GM23338 (cell line): ENCODE results near the gene PABPC1L. TPM values are rescaled to one million over a fixed set of nuclear protein-coding genes. Genes with fewer than 3 reads are reported as not detected.

Experiments used
- ATAC-seq: fragments of 200-7000 bp; cut with Tn5 transposase; 3 replicates; pipeline ENCODE4 v1.9.1; 2020
- DNase-seq: peaks from one replicate; pipeline ENCODE4 v3.0.0-alpha.2; 2015; ENCODE audit warnings: low spot score
- H2AFZ ChIP-seq: fragments of 200-600 bp; sonication (generic); 2 replicates; pipeline ENCODE4 v1.8.0; 2016; ENCODE audit warnings: antibody characterized with exemption, mild to moderate bottlenecking, moderate library complexity
- H3F3A ChIP-seq: fragments of 200-600 bp; sonication (generic); replicated peaks from 2 replicates; pipeline ENCODE4 v1.8.0; 2017; ENCODE audit warnings: antibody characterized with exemption, mixed run types, low read depth
- H3K27ac ChIP-seq: fragments of 200-600 bp; sonication (generic); 2 replicates; pipeline ENCODE4 v1.6.1; 2016; ENCODE audit warnings: low read depth
- H3K27me3 ChIP-seq: fragments of 200-600 bp; sonication (generic); 2 replicates; pipeline ENCODE4 v1.8.0; 2016; ENCODE audit warnings: mild to moderate bottlenecking, mixed run types, moderate library complexity; ENCODE audit not compliant: insufficient read depth
- H3K36me3 ChIP-seq: fragments of 200-600 bp; sonication (generic); 2 replicates; pipeline ENCODE4 v1.8.0; 2016; ENCODE audit warnings: mild to moderate bottlenecking; ENCODE audit not compliant: insufficient read depth
- H3K4me1 ChIP-seq: fragments of 200-600 bp; sonication (generic); 2 replicates; pipeline ENCODE4 v1.8.0; 2016; ENCODE audit warnings: mild to moderate bottlenecking, moderate library complexity; ENCODE audit not compliant: insufficient read depth
- H3K4me2 ChIP-seq: fragments of 200-600 bp; sonication (generic); 2 replicates; pipeline ENCODE4 v1.7.1; 2017; ENCODE audit warnings: mixed run types
- H3K4me3 ChIP-seq: fragments of 200-600 bp; sonication (generic); 2 replicates; pipeline ENCODE4 v1.6.1; 2016; ENCODE audit warnings: mixed run types
- H3K79me2 ChIP-seq: fragments of 200-600 bp; sonication (generic); replicated peaks from 2 replicates; pipeline ENCODE4 v1.8.0; 2017; ENCODE audit warnings: mild to moderate bottlenecking; ENCODE audit not compliant: insufficient read depth
- H3K9me2 ChIP-seq: fragments of 200-600 bp; sonication (generic); 2 replicates; pipeline ENCODE4 v1.8.0; 2017; ENCODE audit not compliant: insufficient read depth
- H4K20me1 ChIP-seq: fragments of 200-600 bp; sonication (generic); replicated peaks from 2 replicates; pipeline ENCODE4 v1.8.0; 2017; ENCODE audit warnings: mild to moderate bottlenecking; ENCODE audit not compliant: insufficient read depth
- H3K27ac Mint-ChIP-seq: 2 replicates; pipeline ENCODE4 v1.8.0; 2020; ENCODE audit warnings: inconsistent platforms, mild to moderate bottlenecking, moderate library complexity, mixed read lengths
- H3K27me3 Mint-ChIP-seq: 3 replicates; pipeline ENCODE4 v1.8.0; 2022; ENCODE audit warnings: low read depth, mild to moderate bottlenecking, moderate library complexity, mixed read lengths, inconsistent platforms; ENCODE audit not compliant: insufficient read depth, poor library complexity
- H3K36me3 Mint-ChIP-seq: 3 replicates; pipeline ENCODE4 v1.8.0; 2021; ENCODE audit warnings: low read depth, mild to moderate bottlenecking, inconsistent platforms, moderate library complexity, mixed read lengths
- H3K4me1 Mint-ChIP-seq: 3 replicates; pipeline ENCODE4 v1.8.0; 2020; ENCODE audit warnings: mild to moderate bottlenecking, inconsistent platforms, mixed read lengths
- H3K4me3 Mint-ChIP-seq: 3 replicates; pipeline ENCODE4 v1.8.0; 2021; ENCODE audit warnings: moderate library complexity, mild to moderate bottlenecking, inconsistent platforms, mixed read lengths
- H3K9me3 Mint-ChIP-seq: 3 replicates; pipeline ENCODE4 v1.8.0; 2020; ENCODE audit warnings: moderate library complexity, mild to moderate bottlenecking, inconsistent platforms, mixed read lengths
- CREB1 ChIP-seq: fragments of 250-450 bp; sonication (Bioruptor Pico); IDR thresholded peaks from 2 replicates; pipeline ENCODE4 v1.5.0; 2020; ENCODE audit warnings: low read depth, mild to moderate bottlenecking, moderate library complexity
- EZH2 ChIP-seq: fragments of 200-600 bp; sonication (generic); IDR thresholded peaks from one replicate; pipeline ENCODE4 v1.8.0; 2017; ENCODE audit warnings: antibody characterized with exemption, mild to moderate bottlenecking, low read depth; ENCODE audit not compliant: unreplicated experiment
- NANOG ChIP-seq: IDR thresholded peaks from 2 replicates; pipeline ENCODE4 v1.6.1; 2016; ENCODE audit warnings: antibody characterized with exemption, borderline replicate concordance
- POLR2AphosphoS5 ChIP-seq: IDR thresholded peaks from 2 replicates; pipeline ENCODE4 v1.6.1; 2016; ENCODE audit warnings: antibody characterized with exemption, low read depth
- STAT1 ChIP-seq: IDR thresholded peaks from one replicate; pipeline ENCODE4 v1.6.1; 2016; ENCODE audit warnings: antibody characterized with exemption; ENCODE audit not compliant: unreplicated experiment
- ZNF114 ChIP-seq: fragments of 250-450 bp; sonication (Bioruptor Pico); IDR thresholded peaks from 2 replicates; pipeline ENCODE4 v1.5.0; 2020; ENCODE audit warnings: mild to moderate bottlenecking, moderate library complexity
- ZNF331 ChIP-seq: fragments of 250-450 bp; sonication (Bioruptor Pico); IDR thresholded peaks from 2 replicates; pipeline ENCODE4 v1.5.0; 2020; ENCODE audit warnings: low read depth, mild to moderate bottlenecking, moderate library complexity
- polyA plus RNA-seq: library from polyadenylated mRNA; unstranded; fragments of >200 nt; fragmentation: Nextera tagmentation; extraction: Ambion mirVana; gene quantifications from 2 replicates; pipeline ENCODE4 v1.2.1, GENCODE V29; 2016
- total RNA-seq: library from RNA; depleted of rRNA; stranded (reverse); fragments of >200 nt; shearing (Covaris generic); gene quantifications from 2 replicates; pipeline ENCODE4 v1.2.3, GENCODE V29; 2014
- TF ChIP-seq, protein P1 (sequence below): IDR thresholded peaks from one replicate; pipeline ENCODE4 v1.6.1; 2018; ENCODE audit warnings: antibody characterized with exemption; ENCODE audit not compliant: unreplicated experiment
- TF ChIP-seq, protein P2 (sequence below): fragments of 250-450 bp; sonication (Bioruptor Pico); IDR thresholded peaks from 2 replicates; pipeline ENCODE4 v1.5.0; 2020; ENCODE audit warnings: mild to moderate bottlenecking, moderate library complexity
- TF ChIP-seq, protein P3 (sequence below): IDR thresholded peaks from 2 replicates; pipeline ENCODE4 v1.6.1; 2016; ENCODE audit warnings: antibody characterized with exemption

Gene PABPC1L
- total and polyA plus RNA-seq, 2 experiments from 2014 or later = 44.4 to 49.1 TPM

DNA sequence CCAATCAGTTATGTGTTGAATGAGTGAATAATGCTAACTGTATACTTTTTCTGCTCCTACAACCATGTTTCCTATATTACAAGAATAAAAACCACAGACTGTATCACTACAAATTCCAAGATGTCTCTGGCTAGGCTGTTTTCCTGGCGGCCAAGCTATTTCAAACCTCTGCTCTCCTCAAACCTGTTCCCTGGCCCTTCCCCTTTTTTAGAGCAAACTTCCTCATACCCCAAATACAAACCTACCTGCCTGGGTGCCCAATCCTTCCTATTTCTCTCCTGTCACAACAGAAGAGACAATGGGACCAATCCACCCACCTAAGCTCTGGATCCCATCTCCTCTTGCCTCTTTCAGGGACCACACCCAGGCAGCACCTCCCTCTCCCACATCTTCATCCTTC lies 42.9 kb downstream of the PABPC1L start:
- H3K27ac ChIP-seq = no peak overlapping the region
- H3K4me3 ChIP-seq = no peak overlapping the region
- H3K4me1 ChIP-seq = no peaks in the 10 kb centered on the region
- Mint-ChIP-seq H3K27me3 (no peaks in the 10 kb centered on the region), H3K36me3 (peaks cover 76% of the 10 kb centered on the region), H3K4me3 (no peak overlapping the region), H3K4me1 (no peaks in the 10 kb centered on the region), H3K27ac (no peak overlapping the region), H3K9me3 (no peaks in the 10 kb centered on the region)
- ATAC-seq = no peak
- TF ChIP-seq NANOG (no peak), ZNF331 (CRISPR knock-in tag) (no peak), CREB1 (CRISPR knock-in tag) (no peak), STAT1 (no peak)
- no peaks in the 10 kb centered on the region for H3K9me2 ChIP-seq
- H4K20me1 ChIP-seq = peaks cover 18% of the 10 kb centered on the region
- no peaks in the 10 kb centered on the region for H3K27me3 ChIP-seq
- no peak overlapping the region for H3K4me2 ChIP-seq
- 0 out of 2 replicates have a peak, but pooled peaks cover 4% of the 10 kb centered on the region for H3F3A ChIP-seq
- peaks cover 8% of the 10 kb centered on the region; the same call in 1 of the 2 replicates for H3K79me2 ChIP-seq
- no peak for DNase-seq
- peaks cover 41% of the 10 kb centered on the region for H3K36me3 ChIP-seq
- H2AFZ ChIP-seq = no peak overlapping the region

DNA sequence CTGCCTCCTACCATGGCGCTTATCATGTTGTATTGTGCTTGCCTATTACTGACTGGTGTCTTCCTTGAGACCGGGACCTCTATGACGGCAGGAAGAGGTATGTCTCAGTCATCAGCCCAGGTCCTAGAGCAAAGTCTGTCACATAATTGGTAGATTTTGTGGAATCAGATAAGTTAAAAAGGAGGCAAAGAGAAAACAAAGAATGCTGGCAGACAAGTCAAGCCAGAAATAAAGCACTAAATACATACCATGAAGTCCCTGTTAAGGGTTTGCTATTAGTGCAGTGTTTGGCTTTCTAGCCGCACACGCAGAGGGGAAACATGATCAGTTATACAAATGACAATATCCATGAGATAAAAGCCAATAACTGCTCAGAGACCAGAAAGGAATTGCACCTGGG lies 44.4 kb downstream of the PABPC1L start:
- no peak overlapping the region for H3K4me3 ChIP-seq
- no peaks in the 10 kb centered on the region for H3K9me3 Mint-ChIP-seq
- TF ChIP-seq, protein P1, sequence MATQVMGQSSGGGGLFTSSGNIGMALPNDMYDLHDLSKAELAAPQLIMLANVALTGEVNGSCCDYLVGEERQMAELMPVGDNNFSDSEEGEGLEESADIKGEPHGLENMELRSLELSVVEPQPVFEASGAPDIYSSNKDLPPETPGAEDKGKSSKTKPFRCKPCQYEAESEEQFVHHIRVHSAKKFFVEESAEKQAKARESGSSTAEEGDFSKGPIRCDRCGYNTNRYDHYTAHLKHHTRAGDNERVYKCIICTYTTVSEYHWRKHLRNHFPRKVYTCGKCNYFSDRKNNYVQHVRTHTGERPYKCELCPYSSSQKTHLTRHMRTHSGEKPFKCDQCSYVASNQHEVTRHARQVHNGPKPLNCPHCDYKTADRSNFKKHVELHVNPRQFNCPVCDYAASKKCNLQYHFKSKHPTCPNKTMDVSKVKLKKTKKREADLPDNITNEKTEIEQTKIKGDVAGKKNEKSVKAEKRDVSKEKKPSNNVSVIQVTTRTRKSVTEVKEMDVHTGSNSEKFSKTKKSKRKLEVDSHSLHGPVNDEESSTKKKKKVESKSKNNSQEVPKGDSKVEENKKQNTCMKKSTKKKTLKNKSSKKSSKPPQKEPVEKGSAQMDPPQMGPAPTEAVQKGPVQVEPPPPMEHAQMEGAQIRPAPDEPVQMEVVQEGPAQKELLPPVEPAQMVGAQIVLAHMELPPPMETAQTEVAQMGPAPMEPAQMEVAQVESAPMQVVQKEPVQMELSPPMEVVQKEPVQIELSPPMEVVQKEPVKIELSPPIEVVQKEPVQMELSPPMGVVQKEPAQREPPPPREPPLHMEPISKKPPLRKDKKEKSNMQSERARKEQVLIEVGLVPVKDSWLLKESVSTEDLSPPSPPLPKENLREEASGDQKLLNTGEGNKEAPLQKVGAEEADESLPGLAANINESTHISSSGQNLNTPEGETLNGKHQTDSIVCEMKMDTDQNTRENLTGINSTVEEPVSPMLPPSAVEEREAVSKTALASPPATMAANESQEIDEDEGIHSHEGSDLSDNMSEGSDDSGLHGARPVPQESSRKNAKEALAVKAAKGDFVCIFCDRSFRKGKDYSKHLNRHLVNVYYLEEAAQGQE = no peak
- TF ChIP-seq NANOG (no peak), ZNF331 (CRISPR knock-in tag) (no peak), POLR2AphosphoS5 (no peak), ZNF114 (CRISPR knock-in tag) (no peak), CREB1 (CRISPR knock-in tag) (no peak), EZH2 (no peak)
- TF ChIP-seq, protein P2, sequence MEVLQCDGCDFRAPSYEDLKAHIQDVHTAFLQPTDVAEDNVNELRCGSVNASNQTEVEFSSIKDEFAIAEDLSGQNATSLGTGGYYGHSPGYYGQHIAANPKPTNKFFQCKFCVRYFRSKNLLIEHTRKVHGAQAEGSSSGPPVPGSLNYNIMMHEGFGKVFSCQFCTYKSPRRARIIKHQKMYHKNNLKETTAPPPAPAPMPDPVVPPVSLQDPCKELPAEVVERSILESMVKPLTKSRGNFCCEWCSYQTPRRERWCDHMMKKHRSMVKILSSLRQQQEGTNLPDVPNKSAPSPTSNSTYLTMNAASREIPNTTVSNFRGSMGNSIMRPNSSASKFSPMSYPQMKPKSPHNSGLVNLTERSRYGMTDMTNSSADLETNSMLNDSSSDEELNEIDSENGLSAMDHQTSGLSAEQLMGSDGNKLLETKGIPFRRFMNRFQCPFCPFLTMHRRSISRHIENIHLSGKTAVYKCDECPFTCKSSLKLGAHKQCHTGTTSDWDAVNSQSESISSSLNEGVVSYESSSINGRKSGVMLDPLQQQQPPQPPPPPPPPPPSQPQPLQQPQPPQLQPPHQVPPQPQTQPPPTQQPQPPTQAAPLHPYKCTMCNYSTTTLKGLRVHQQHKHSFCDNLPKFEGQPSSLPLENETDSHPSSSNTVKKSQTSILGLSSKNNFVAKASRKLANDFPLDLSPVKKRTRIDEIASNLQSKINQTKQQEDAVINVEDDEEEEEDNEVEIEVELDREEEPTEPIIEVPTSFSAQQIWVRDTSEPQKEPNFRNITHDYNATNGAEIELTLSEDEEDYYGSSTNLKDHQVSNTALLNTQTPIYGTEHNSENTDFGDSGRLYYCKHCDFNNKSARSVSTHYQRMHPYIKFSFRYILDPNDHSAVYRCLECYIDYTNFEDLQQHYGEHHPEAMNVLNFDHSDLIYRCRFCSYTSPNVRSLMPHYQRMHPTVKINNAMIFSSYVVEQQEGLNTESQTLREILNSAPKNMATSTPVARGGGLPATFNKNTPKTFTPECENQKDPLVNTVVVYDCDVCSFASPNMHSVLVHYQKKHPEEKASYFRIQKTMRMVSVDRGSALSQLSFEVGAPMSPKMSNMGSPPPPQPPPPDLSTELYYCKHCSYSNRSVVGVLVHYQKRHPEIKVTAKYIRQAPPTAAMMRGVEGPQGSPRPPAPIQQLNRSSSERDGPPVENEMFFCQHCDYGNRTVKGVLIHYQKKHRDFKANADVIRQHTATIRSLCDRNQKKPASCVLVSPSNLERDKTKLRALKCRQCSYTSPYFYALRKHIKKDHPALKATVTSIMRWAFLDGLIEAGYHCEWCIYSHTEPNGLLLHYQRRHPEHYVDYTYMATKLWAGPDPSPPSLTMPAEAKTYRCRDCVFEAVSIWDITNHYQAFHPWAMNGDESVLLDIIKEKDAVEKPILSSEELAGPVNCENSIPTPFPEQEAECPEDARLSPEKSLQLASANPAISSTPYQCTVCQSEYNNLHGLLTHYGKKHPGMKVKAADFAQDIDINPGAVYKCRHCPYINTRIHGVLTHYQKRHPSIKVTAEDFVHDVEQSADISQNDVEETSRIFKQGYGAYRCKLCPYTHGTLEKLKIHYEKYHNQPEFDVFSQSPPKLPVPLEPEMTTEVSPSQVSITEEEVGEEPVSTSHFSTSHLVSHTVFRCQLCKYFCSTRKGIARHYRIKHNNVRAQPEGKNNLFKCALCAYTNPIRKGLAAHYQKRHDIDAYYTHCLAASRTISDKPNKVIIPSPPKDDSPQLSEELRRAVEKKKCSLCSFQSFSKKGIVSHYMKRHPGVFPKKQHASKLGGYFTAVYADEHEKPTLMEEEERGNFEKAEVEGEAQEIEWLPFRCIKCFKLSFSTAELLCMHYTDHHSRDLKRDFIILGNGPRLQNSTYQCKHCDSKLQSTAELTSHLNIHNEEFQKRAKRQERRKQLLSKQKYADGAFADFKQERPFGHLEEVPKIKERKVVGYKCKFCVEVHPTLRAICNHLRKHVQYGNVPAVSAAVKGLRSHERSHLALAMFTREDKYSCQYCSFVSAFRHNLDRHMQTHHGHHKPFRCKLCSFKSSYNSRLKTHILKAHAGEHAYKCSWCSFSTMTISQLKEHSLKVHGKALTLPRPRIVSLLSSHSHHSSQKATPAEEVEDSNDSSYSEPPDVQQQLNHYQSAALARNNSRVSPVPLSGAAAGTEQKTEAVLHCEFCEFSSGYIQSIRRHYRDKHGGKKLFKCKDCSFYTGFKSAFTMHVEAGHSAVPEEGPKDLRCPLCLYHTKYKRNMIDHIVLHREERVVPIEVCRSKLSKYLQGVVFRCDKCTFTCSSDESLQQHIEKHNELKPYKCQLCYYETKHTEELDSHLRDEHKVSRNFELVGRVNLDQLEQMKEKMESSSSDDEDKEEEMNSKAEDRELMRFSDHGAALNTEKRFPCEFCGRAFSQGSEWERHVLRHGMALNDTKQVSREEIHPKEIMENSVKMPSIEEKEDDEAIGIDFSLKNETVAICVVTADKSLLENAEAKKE (CRISPR knock-in tag) = no peak
- TF ChIP-seq, protein P3, sequence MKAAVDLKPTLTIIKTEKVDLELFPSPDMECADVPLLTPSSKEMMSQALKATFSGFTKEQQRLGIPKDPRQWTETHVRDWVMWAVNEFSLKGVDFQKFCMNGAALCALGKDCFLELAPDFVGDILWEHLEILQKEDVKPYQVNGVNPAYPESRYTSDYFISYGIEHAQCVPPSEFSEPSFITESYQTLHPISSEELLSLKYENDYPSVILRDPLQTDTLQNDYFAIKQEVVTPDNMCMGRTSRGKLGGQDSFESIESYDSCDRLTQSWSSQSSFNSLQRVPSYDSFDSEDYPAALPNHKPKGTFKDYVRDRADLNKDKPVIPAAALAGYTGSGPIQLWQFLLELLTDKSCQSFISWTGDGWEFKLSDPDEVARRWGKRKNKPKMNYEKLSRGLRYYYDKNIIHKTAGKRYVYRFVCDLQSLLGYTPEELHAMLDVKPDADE = no peak

More for the DNA sequence above, 44.4 kb downstream of the PABPC1L start:
- H3K4me2 ChIP-seq = no peak overlapping the region
- no peak overlapping the region for H3K27ac ChIP-seq
- no peaks in the 10 kb centered on the region for H3F3A ChIP-seq
- Mint-ChIP-seq H3K36me3 (peaks cover 69% of the 10 kb centered on the region), H3K4me3 (no peak overlapping the region), H3K27me3 (peaks cover 2% of the 10 kb centered on the region), H3K4me1 (peaks cover 11% of the 10 kb centered on the region), H3K27ac (no peak overlapping the region)
- ATAC-seq (no peak), DNase-seq (no peak)
- H2AFZ ChIP-seq = no peak overlapping the region
- no peaks in the 10 kb centered on the region for H3K27me3 ChIP-seq
- peaks cover 26% of the 10 kb centered on the region for H4K20me1 ChIP-seq
- no peaks in the 10 kb centered on the region for H3K9me2 ChIP-seq
- H3K4me1 ChIP-seq = peaks cover 10% of the 10 kb centered on the region
- H3K36me3 ChIP-seq = peaks cover 39% of the 10 kb centered on the region
- peaks cover 21% of the 10 kb centered on the region for H3K79me2 ChIP-seq
